OCI-LY7 (cell line): Measurements from ENCODE around the gene RUNDC3A. TPM values are rescaled to one million over a fixed set of nuclear protein-coding genes. Genes with fewer than 3 reads are reported as not detected.
"Not testable (repeated sequence)": the region's sequence is repeated elsewhere in the genome, so short reads cannot be mapped to it uniquely, and the experiment has no call there.

Experiments
- BruUV-seq: library from RNA; stranded (reverse); fragments of 400-500 nt; replicated peaks from 2 replicates; lab custom pipeline; 2021; lab: Mats Ljungman, UMichigan
- CTCF ChIA-PET: fragments of 300-600 bp; sonication (Branson Sonifier 250); formaldehyde crosslinking; loops from one replicate; lab custom pipeline; 2022; ENCODE audit warnings: antibody characterized with exemption; ENCODE audit not compliant: unreplicated experiment; lab: Charles Lee
- POLR2A ChIA-PET: fragments of 300-600 bp; sonication (Branson Sonifier 250); formaldehyde crosslinking; loops from one replicate; lab custom pipeline; 2022; ENCODE audit warnings: antibody characterized with exemption; lab: Charles Lee
- DNase-seq: peaks from one replicate; pipeline ENCODE4 v3.0.0-alpha.2; 2015; ENCODE audit warnings: low spot score
- H2AFZ ChIP-seq: fragments of 200-600 bp; sonication (generic), shearing (Covaris generic); 2 replicates; pipeline ENCODE4 v1.6.1; 2014; ENCODE audit warnings: mild to moderate bottlenecking, antibody characterized with exemption, low read length, moderate library complexity
- H3K27ac ChIP-seq: fragments of 200-600 bp; sonication (generic); 2 replicates; pipeline ENCODE4 v1.5.1; 2014; ENCODE audit warnings: mixed run types, low read depth, mild to moderate bottlenecking, moderate library complexity, low read length, inconsistent platforms; ENCODE audit not compliant: poor library complexity, severe bottlenecking
- H3K36me3 ChIP-seq: fragments of 200-600 bp; sonication (generic); 2 replicates; pipeline ENCODE4 v1.6.1; 2014; ENCODE audit warnings: mild to moderate bottlenecking, antibody characterized with exemption, low read length, moderate library complexity, mixed read lengths; ENCODE audit not compliant: insufficient read depth
- H3K4me1 ChIP-seq: fragments of 200-600 bp; sonication (generic); 2 replicates; pipeline ENCODE4 v1.5.1; 2014; ENCODE audit warnings: mild to moderate bottlenecking, low read length; ENCODE audit not compliant: insufficient read depth, poor library complexity, severe bottlenecking
- H3K4me2 ChIP-seq: fragments of 200-600 bp; sonication (generic); 2 replicates; pipeline ENCODE4 v1.6.1; 2014; ENCODE audit warnings: mild to moderate bottlenecking, low read length
- H3K4me3 ChIP-seq: fragments of 200-600 bp; sonication (generic); 2 replicates; pipeline ENCODE4 v1.5.1; 2014; ENCODE audit warnings: mild to moderate bottlenecking, low read depth, low read length; ENCODE audit not compliant: poor library complexity, severe bottlenecking
- H3K79me2 ChIP-seq: fragments of 200-600 bp; sonication (generic); 2 replicates; pipeline ENCODE4 v1.6.1; 2016; ENCODE audit warnings: low read depth, mild to moderate bottlenecking, low read length, moderate library complexity, mixed read lengths; ENCODE audit not compliant: insufficient read depth
- H3K9me2 ChIP-seq: fragments of 200-600 bp; sonication (generic); 2 replicates; pipeline ENCODE4 v1.6.1; 2016; ENCODE audit warnings: mild to moderate bottlenecking, low read length, mixed read lengths; ENCODE audit not compliant: insufficient read depth
- H3K9me3 ChIP-seq: fragments of 200-600 bp; sonication (generic); 2 replicates; pipeline ENCODE4 v1.6.1; 2014; ENCODE audit warnings: mild to moderate bottlenecking, mixed run types, low read length, mixed read lengths
- H4K20me1 ChIP-seq: fragments of 200-600 bp; sonication (generic); 2 replicates; pipeline ENCODE4 v1.6.1; 2014; ENCODE audit warnings: mild to moderate bottlenecking, antibody characterized with exemption, low read length, moderate library complexity, mixed read lengths; ENCODE audit not compliant: insufficient read depth
- EZH2phosphoT487 ChIP-seq: fragments of 200-600 bp; sonication (generic); IDR thresholded peaks from 2 replicates; pipeline ENCODE4 v1.6.1; 2018; ENCODE audit warnings: low read depth, borderline replicate concordance, mild to moderate bottlenecking, mixed run types, antibody characterized with exemption, low read length, moderate library complexity, mixed read lengths
- intact Hi-C: fragments of 100-400 bp; cut with micrococcal nuclease; formaldehyde crosslinking; loops from one replicate; pipeline ENCODE4 v1.10.0; 2022; ENCODE audit not compliant: unreplicated experiment
- total RNA-seq, 2 experiments: library from RNA; depleted of rRNA in 1 of 2; stranded (reverse); fragments of >200 nt in 1 of 2; shearing (Covaris generic) in 1 of 2; gene quantifications; 2 replicates each; pipeline ENCODE4 v1.2.3, GENCODE V29; 2014 to 2022
- TF ChIP-seq, protein P1 (sequence below): fragments of 200-600 bp; sonication (generic); conservative IDR thresholded peaks from 2 replicates; pipeline ENCODE4 v1.5.1; 2014; ENCODE audit warnings: mild to moderate bottlenecking, antibody characterized with exemption, low read length, moderate library complexity, mixed read lengths

Gene RUNDC3A
- total RNA-seq, 2 experiments from 2014 or later = 0.09 TPM; not detected in 1

DNA sequence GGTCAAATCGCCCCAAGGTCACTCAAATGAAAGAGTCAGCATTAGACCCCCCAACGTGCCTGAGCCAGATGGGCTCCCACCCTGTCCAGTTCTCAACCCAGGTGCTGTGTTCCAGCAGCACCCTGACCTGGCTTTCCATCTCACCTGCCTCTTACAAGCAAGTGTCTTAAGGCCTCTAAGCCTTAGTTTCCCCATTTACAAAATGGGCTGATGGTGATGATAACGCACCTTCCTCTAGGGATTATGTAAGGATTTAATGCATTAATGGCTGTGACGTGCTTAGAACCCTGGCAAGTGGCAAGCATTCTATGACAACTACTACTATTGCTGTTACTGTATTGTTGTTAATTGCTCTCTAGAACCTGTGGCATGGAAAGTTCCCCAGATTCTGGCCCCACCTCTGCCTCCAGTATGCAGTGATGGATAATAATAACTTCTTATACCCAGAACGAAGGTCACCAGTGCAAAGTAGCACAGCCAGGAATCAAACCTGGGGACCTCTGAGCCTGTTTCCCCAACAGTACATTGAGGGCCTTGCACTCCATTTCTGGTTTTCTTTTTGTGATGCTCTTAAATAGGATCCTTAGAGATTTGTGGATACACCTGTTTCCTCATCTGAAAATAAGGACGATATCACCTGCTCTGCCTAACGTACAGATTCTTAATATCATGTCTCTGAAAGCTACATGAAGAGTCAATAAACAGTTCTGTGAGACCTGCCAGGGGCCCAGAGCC is 19.5 kb downstream of the RUNDC3A start:
- ChIA-PET CTCF (interaction anchor here (1.1 to 1.5 kb wide), 2 partner anchors 18 to 118 kb away, joined by 3 to 6 read pairs; partner anchors contain the start of gene GRN), POLR2A (interaction anchor here (0.8 kb wide), 1 partner anchor 128 kb away, joined by 3 read pairs; the partner anchor contains the start of gene ATXN7L3)
- Histone ChIP-seq H3K4me1 (peaks cover 52% of the 10 kb centered on the region), H3K9me2 (no peaks in the 10 kb centered on the region), H3K36me3 (peaks cover 3% of the 10 kb centered on the region; the same call in 1 of the 2 replicates), H3K4me2 (peak overlapping the region; percentile 64), H3K4me3 (peak overlapping the region; percentile 15), H3K79me2 (peaks cover 11% of the 10 kb centered on the region), H4K20me1 (no peaks in the 10 kb centered on the region), H3K27ac (peak overlapping the region; percentile 90), H3K9me3 (no peaks in the 10 kb centered on the region), H2AFZ (peak overlapping the region; percentile 61; the same call in 1 of the 2 replicates)
- intact Hi-C loops = loop anchor here (5.0 to 10.0 kb wide), 3 partner anchors 186 to 253 kb away; partner anchors contain the start of genes G6PC3, HDAC5 and HROB
- TF ChIP-seq, protein P1, sequence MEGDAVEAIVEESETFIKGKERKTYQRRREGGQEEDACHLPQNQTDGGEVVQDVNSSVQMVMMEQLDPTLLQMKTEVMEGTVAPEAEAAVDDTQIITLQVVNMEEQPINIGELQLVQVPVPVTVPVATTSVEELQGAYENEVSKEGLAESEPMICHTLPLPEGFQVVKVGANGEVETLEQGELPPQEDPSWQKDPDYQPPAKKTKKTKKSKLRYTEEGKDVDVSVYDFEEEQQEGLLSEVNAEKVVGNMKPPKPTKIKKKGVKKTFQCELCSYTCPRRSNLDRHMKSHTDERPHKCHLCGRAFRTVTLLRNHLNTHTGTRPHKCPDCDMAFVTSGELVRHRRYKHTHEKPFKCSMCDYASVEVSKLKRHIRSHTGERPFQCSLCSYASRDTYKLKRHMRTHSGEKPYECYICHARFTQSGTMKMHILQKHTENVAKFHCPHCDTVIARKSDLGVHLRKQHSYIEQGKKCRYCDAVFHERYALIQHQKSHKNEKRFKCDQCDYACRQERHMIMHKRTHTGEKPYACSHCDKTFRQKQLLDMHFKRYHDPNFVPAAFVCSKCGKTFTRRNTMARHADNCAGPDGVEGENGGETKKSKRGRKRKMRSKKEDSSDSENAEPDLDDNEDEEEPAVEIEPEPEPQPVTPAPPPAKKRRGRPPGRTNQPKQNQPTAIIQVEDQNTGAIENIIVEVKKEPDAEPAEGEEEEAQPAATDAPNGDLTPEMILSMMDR = no peak
- TF ChIP-seq EZH2phosphoT487 = no peak
- BruUV-seq = no TSS peak
- DNase-seq = peak; percentile 71

DNA sequence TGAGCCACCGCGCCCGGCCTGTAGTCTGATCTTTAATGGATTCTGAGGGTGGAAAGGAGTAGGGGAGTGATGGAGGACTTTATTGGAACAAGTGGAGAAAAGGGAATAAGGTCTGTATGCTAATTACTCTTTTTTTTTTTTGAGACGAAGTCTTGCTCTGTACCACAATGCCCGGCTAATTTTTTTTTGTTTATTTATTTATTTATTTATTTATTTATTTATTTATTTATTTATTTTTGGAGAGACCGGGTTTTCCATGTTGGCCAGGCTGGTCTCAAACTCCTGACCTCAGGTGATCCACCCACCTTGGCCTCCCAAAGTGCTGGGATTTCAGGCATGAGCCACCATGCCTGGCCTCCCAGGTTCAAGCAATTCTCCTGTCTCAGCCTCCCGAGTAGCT is 21.1 kb downstream of the RUNDC3A start:
- H3K9me3 ChIP-seq, DNase-seq, CTCF ChIA-PET, H3K4me2 ChIP-seq, H4K20me1 ChIP-seq, H3K9me2 ChIP-seq, BruUV-seq, H3K36me3 ChIP-seq, H3K4me3 ChIP-seq, H2AFZ ChIP-seq, H3K79me2 ChIP-seq: not testable (repeated sequence)
- intact Hi-C loops = loop anchor here (5.0 to 10.0 kb wide), 3 partner anchors 187 to 255 kb away; partner anchors contain the start of genes G6PC3, HDAC5 and HROB
- H3K4me1 ChIP-seq = peaks cover 51% of the 10 kb centered on the region
- POLR2A ChIA-PET = interaction anchor here (0.8 to 1.3 kb wide), 3 partner anchors 113 to 132 kb away, joined by 3 to 4 read pairs (median 3); no protein-coding TSS in a partner anchor
- peak overlapping the region; percentile 90 for H3K27ac ChIP-seq

DNA sequence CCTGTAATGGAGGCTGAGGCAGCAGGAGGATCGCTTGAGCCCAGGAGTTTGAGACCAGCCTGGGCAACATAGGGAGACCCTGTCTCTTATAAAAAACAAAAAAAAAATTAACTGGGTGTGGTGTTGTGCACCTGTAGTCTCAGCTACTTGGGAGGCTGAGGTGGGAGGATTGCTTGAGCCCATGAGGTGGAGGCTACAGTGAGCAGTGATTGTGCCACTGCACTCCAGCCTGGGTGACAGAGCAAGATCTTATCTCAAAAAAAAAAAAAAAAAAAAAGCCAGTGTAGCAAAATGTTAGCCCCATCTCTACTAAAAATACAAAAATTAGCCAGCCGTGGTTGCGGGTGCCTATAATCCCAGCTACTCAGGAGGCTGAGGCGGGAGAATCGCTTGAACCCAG is 21.9 kb downstream of the RUNDC3A start:
- ChIA-PET POLR2A (interaction anchor here (0.8 to 1.3 kb wide), 3 partner anchors 114 to 131 kb away, joined by 3 to 4 read pairs (median 3); no protein-coding TSS in a partner anchor), CTCF (interaction anchor here (1.5 kb wide), 1 partner anchor 120 kb away, joined by 4 read pairs; no protein-coding TSS in a partner anchor)

More for the DNA sequence above, 21.9 kb downstream of the RUNDC3A start:
- H3K9me2 ChIP-seq, H3K36me3 ChIP-seq, DNase-seq, H3K79me2 ChIP-seq, H2AFZ ChIP-seq, H4K20me1 ChIP-seq, H3K4me2 ChIP-seq, H3K9me3 ChIP-seq, intact Hi-C loops, H3K27ac ChIP-seq, H3K4me3 ChIP-seq, BruUV-seq: not testable (repeated sequence)
- peaks cover 58% of the 10 kb centered on the region for H3K4me1 ChIP-seq
